Measurements from ENCODE around the gene RPP30.

RPP30 gene

GRCh38 chr10:90871766-90872647 is at the start of gene RPP30:
TSS of gene RPP30 (plus strand) at chr10:90871974. CDS start at chr10:90871987, 13 bp downstream.
- peak; percentile 61 to 64 for DNase-seq (ENCODE audit: low read depth in 2 of 2, low spot score in 1 of 2)

DNA sequence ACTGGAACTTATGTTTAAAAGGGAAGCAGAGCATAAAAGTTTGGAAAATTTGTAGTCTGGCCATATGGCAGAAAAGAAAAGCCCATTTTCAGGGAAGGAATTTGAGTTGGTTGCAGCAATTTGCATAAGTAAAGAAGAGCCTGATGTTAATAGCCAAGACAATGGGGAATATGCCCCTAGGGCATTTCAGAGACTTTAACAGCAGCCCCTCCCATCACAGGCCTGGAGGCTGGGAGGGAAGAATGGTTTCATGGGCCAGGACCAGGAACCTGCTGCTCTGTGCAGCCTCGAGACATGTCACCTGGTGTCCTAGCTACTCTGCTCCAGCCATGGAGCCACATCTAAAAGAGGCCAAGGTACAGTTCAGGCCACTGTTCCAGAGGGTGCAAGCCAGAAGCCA is 49.3 kb upstream of the RPP30 start:
- no peak for DNase-seq (ENCODE audit: low read depth in 2 of 2, low spot score in 1 of 2)

- no peak for DNase-seq (ENCODE audit: low read depth in 2 of 2, low spot score in 1 of 2)
Measured at GRCh38 chr10:90832111-90832510, 39.7 kb upstream of the RPP30 start.

DNA sequence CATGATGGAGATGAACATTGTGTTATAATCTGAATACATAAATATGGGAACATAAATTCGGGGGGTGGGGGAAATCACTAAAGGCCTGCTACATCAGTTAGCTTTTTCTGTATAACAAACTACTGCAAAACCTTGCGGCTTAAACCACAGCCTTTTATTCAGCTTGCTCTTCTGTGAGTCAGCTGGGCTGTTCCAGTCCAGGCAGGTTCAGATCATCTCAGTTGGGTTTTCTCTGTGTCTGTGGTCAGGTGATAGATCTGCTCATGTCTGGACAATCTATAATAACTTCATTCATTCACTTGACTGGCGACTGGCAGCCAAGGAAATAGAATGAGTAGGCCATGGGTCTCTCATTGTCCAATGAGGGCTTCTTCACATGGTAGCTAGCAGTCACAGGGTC is 37.4 kb upstream of the RPP30 start:
- DNase-seq (ENCODE audit: low read depth in 2 of 2, low spot score in 1 of 2) = no peak

DNA sequence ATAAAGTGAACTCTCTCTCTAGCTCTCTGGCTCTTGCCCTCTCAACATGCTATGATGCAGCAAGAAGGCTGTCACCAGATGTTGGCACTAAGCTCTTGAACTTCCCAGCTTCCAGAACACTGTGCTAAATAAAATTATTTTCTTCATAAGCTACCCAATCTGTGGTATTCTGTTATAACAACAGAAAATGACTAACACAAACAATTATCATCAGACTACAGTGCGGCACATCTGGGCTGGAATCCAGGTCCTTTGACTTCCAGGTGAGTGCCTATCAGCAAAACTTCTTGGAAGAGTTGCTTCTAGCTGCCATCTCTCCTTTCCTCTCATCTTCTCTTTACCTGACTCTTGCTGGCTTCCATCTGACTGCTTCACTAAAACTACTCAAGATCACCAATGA is 34.3 kb upstream of the RPP30 start:
- no peak for DNase-seq (ENCODE audit: low read depth in 2 of 2, low spot score in 1 of 2)

DNA sequence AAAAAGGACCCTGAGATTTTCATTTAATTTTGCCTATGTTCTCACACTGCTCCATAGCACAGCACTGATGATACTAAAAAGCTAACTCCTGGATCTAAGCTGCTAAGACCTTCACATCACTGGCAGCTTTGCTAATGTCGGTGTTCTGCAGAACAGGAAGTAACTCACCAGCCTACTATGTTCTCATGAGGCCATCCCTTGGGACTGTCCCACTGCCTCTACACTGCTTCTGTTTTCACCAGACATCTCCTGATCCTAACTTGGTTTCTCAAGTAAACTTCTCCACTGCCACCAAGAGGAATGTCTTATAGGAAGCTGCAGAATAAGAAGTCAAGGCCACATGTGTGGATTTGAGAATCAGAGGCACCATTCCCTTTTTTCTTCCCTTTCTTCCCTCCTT is 29.0 kb upstream of the RPP30 start:
- no peak for DNase-seq (ENCODE audit: low read depth in 2 of 2, low spot score in 1 of 2)

- DNase-seq (ENCODE audit: low read depth in 2 of 2, low spot score in 1 of 2) = no peak
Measured at GRCh38 chr10:90845726-90846125, 26.0 kb upstream of the RPP30 start.

GRCh38 chr10:90846746-90847145 is 25.0 kb upstream of the RPP30 start:
- DNase-seq (ENCODE audit: low read depth in 2 of 2, low spot score in 1 of 2) = no peak

DNA sequence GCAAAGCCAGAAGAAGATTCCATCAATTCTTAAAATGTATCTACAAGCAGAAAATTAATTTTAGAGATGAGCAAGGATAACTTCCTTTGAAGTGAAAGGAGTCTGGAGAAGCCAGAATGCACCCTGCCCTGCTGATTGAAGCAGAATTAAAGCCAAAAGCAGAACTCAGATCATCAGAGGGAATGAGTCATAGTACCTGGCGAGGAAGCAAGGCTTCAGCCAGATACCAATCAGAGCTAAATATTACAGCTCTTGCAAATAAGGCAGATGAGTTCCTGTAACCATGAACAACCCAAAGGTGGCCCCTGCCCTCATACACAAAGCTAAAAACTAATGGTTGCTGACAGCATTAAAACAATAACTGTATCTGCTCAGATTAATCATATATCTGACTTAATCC is 24.3 kb upstream of the RPP30 start:
- DNase-seq (ENCODE audit: low read depth in 2 of 2, low spot score in 1 of 2) = no peak

DNA sequence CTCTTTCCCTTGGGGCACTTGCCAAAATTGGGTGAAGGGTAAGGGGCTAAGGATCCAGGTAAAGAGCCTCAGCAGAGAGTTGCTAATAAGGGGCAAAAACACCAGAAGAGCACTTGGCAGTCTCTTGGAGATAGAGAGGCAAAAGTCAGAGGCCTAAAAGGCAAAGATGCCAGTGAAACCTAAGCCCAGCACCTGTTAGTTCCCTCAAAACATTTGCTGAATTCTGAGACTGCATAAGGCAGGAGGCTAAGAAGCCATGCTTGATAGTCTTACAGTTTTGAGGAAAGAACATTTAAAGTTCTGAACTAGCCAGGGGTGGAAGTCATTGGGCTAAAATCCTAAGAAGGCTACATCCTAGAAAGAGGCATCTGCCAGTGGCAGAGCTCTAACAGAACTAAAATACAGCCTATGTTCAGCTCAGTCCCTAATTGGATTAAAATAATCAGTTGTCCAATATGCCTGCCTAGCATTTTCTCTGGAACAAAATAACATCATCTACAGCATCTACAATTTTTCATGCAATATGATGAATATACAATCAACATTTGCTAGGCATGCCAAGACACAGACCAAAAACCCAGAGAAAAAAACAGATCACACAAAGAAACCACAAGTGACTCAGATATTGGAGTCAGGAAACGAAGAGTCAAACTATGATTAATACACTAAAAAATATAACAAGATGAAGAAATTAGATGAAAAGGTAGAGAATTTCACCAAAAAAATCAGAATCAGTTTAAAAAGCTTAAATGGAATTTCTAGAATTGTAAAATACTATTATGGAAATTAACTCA is 21.6 kb upstream of the RPP30 start:
- DNase-seq (ENCODE audit: low read depth in 2 of 2, low spot score in 1 of 2) = no peak

DNA sequence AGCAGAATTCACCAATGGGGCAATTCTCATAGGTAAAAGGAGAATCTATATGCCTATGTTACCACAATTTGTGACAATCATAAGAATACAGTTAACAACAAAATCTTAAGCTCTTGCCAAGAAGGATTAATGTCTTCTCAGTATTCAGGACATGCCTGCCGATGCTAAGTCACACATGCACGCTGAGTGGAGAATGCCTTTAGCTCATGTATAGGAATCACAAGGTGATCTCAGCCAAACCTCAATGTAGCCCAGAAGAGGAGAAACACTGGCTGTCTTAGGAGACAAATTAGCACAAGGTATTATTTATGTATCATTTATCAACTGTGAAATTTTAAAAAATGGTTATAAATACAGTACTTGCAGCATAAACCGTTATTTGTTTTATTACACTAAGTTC is 16.6 kb upstream of the RPP30 start:
- DNase-seq (ENCODE audit: low read depth in 2 of 2, low spot score in 1 of 2) = no peak

- no peak for DNase-seq (ENCODE audit: low read depth in 2 of 2, low spot score in 1 of 2)
Measured at GRCh38 chr10:90856261-90856660, 15.5 kb upstream of the RPP30 start.

DNA sequence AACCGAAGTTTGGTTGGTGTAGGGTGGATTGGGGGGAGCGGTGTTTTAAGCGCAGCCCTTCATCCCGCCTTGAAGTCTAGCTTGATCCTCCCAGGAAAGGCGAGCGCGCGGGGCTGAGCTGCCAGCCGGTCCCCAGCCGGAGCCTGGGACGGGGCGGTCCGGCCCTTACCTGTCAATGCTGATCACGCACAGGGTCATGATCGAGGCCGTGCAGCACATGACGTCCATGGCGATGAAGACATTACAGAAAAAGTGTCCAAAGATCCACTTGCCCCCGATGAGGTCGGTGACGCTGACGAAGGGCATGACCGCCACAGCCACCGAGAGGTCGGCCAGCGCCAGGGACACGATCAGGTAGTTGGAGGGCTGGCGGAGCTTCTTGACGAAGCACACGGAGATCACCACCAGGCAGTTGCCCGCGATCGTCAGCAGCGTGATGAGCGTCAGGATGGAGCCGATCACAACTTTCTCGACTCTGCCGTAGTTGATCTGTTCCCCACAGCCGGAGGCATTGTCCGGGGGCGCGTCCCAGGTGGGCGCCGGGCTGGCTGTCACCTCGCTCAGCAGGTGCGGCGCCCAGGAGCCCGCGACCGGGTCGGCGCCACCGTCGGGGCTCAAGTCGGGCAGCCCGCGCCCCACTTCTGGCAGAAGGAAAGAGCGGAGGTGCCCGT is 14.7 kb upstream of the RPP30 start:
- DNase-seq (ENCODE audit: low read depth in 2 of 2, low spot score in 1 of 2) = no peak

DNA sequence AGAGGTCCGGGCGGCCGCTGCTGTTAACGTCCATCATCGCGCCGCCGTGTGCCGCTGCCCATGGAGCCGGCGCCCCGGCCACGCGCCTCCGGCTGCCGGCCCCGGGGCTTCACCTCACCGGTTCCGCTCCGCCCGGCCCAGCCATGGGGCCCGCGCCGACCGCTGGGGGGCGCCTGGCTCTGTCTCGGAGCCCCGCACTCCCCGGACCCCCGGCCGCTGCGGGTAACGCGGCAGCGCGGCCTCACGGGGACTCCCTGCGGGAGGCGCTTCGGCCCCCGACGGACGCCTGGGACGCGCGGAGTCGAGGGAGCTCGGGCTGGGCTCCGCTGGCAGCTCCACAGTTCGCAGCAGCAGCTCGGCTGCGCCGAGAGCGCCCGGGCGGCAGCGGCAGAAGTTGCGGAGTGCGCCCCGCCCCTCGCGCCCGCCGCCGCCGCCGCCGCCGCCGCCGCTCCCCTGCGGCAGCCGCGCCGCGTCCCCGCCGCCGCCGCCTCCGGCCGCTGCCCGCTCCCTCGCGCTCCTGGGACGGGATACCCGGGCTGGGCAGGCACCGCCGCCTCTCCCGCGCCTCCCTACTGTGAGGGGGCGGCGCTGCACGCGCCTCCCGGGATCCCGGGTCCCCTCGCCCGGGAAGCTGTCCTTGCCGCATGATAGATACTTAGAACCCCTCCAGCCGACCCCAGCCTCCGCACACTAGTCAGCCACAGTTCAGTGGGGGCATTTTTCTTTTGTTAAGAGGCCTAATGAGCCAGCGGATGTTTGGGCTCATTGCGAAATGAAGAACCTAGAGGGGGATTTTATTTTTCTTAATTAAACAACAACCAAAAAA is 13.9 kb upstream of the RPP30 start, which contains the start of gene HTR7:
TSS of gene HTR7 (minus strand) at position 405 of the 826 bp plus-strand sequence. CDS start at position 37, 368 bp downstream.
- peak in 1 of 2 donors; percentile 24 for DNase-seq (ENCODE audit: low read depth in 2 of 2, low spot score in 1 of 2)

- DNase-seq (ENCODE audit: low read depth in 2 of 2, low spot score in 1 of 2) = no peak
Measured at GRCh38 chr10:90858461-90858968, 13.3 kb upstream of the RPP30 start.

GRCh38 chr10:90859321-90859751 is 12.4 kb upstream of the RPP30 start:
- no peak for DNase-seq (ENCODE audit: low read depth in 2 of 2, low spot score in 1 of 2)

DNA sequence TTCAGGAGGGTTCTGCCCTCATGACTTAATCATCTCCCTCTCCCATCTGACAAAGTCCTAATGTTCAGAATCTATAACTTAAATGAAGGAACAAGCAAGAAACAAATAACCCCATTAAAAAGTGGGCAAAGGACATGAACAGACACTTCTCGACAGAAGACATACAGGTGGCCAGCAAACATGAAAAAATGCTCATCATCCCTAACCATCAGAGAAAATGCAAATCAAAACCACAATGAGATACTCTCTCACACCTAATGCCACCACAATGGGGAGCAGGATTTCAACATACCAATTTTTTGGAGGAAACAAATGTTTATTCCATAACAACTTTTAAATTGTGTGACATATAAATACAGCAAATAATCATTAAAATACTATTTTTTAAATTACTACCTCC is 11.0 kb upstream of the RPP30 start:
- DNase-seq (ENCODE audit: low read depth in 2 of 2, low spot score in 1 of 2) = no peak

DNA sequence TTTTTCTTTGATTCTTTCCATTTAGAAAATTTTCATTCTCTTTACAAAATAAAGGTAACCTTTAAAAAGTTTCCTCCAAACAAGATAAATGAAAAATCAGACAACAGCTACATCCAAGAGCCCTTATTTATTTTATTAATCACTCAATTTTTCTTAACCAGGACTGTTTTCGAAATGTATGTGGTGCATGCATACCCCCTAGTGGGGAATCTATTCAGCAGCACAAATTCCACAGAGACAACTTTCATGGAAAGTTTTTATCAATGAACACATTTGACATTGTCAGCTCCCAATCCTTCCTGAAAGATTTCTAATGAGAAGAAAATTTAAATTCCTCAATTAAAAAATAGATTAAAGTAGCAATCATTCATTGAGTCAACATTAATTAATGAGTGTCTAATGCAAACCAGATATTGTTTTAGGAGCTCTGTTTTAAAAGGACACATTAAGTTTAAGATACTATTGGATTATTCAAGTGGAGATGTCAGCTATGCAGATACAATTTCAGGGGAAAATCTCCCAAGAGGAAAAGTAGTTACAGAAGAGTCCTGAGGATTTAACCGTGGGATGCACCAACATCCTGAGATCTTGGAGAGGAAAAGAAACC is 8.8 kb upstream of the RPP30 start:
- DNase-seq (ENCODE audit: low read depth in 2 of 2, low spot score in 1 of 2) = no peak

GRCh38 chr10:90865401-90865800 is 6.4 kb upstream of the RPP30 start:
- no peak for DNase-seq (ENCODE audit: low read depth in 2 of 2, low spot score in 1 of 2)

- no peak for DNase-seq (ENCODE audit: low read depth in 2 of 2, low spot score in 1 of 2)
Measured at GRCh38 chr10:90866050-90866598, 5.7 kb upstream of the RPP30 start.

All from stimulated activated CD8-positive, alpha-beta memory T cell treated with anti-CD3 and anti-CD28 coated beads, Interleukin-4, amount 100 ng/mL, for 4 hours (primary cell).